PC-9 (cell line): ENCODE results near the gene RBM5.

Experiments
- EZH2 ChIP-seq: fragments of 200-600 bp; sonication (generic); IDR thresholded peaks from 2 replicates; pipeline ENCODE4 v1.8.0; 2017; ENCODE audit warnings: antibody characterized with exemption, low read depth
- TF ChIP-seq, protein P1 (sequence below): fragments of 200-600 bp; sonication (generic); conservative IDR thresholded peaks from 2 replicates; pipeline ENCODE4 v1.6.1; 2017; ENCODE audit warnings: mixed run types, antibody characterized with exemption, mild to moderate bottlenecking, moderate library complexity

GRCh38 chr3:50122071-50122470 is 33.4 kb downstream of the RBM5 start:
- TF ChIP-seq, protein P1, sequence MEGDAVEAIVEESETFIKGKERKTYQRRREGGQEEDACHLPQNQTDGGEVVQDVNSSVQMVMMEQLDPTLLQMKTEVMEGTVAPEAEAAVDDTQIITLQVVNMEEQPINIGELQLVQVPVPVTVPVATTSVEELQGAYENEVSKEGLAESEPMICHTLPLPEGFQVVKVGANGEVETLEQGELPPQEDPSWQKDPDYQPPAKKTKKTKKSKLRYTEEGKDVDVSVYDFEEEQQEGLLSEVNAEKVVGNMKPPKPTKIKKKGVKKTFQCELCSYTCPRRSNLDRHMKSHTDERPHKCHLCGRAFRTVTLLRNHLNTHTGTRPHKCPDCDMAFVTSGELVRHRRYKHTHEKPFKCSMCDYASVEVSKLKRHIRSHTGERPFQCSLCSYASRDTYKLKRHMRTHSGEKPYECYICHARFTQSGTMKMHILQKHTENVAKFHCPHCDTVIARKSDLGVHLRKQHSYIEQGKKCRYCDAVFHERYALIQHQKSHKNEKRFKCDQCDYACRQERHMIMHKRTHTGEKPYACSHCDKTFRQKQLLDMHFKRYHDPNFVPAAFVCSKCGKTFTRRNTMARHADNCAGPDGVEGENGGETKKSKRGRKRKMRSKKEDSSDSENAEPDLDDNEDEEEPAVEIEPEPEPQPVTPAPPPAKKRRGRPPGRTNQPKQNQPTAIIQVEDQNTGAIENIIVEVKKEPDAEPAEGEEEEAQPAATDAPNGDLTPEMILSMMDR: no peak
- no peak for TF ChIP-seq EZH2
